NB4 (cell line): ENCODE data around the gene SCN8A.

Source experiments
- POLR2A ChIP-seq: IDR thresholded peaks from 2 replicates; pipeline ENCODE4 v1.6.1; 2011; ENCODE audit warnings: mild to moderate bottlenecking; ENCODE audit not compliant: insufficient read length; ENCODE audit errors: extremely low read depth
- TF ChIP-seq, protein P1 (sequence below): IDR thresholded peaks from one replicate; pipeline ENCODE4 v1.5.1; 2012; ENCODE audit warnings: low read depth, low read length

DNA sequence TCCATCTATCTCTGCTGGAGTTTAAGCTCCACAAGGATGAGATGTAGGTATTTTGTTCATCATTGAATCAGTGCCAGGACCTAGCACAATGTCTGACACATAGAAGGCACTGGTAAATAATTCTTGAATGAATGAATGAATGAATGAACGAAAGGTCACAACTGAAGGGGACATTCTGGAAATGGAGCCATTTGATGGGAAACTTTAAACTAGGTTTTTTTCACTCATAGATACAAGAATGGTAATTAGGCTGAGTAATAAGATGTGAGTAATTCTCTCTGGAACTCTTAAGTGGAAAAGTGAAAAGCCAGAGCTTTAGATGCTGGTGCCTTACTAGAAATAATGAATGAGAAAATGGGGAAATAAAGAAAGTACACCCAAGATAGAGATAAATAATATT is 44.3 kb downstream of the SCN8A start:
- TF ChIP-seq, protein P1, sequence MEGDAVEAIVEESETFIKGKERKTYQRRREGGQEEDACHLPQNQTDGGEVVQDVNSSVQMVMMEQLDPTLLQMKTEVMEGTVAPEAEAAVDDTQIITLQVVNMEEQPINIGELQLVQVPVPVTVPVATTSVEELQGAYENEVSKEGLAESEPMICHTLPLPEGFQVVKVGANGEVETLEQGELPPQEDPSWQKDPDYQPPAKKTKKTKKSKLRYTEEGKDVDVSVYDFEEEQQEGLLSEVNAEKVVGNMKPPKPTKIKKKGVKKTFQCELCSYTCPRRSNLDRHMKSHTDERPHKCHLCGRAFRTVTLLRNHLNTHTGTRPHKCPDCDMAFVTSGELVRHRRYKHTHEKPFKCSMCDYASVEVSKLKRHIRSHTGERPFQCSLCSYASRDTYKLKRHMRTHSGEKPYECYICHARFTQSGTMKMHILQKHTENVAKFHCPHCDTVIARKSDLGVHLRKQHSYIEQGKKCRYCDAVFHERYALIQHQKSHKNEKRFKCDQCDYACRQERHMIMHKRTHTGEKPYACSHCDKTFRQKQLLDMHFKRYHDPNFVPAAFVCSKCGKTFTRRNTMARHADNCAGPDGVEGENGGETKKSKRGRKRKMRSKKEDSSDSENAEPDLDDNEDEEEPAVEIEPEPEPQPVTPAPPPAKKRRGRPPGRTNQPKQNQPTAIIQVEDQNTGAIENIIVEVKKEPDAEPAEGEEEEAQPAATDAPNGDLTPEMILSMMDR: no peak
- TF ChIP-seq POLR2A: no peak
